Body of pancreas (tissue), 4 donors: Measurements from ENCODE around the gene FHL1. TPM values are rescaled to one million over a fixed set of nuclear protein-coding genes. Genes with fewer than 3 reads are reported as not detected.

ENCODE experiments used
- ATAC-seq: fragments of 150-250 bp; one replicate; pipeline ENCODE4 v1.9.1; 2016
- DNase-seq, 4 donors: peaks; one replicate each; pipeline ENCODE4 v3.0.0-alpha.2; 2019
- H3K27ac ChIP-seq, 4 donors: fragments of 200-600 bp; sonication (generic); 1 replicate in 3 of 4; 2 replicates in 1 of 4; pipeline versions ENCODE4 v1.5.1 to v1.6.1; 2016 to 2019; ENCODE audit warnings: mild to moderate bottlenecking in 1 of 4, mixed read lengths in 1 of 4, moderate library complexity in 1 of 4
- H3K27me3 ChIP-seq, 2 donors: fragments of 200-600 bp; sonication (generic); one replicate each; pipeline ENCODE4 v1.6.0; 2016; ENCODE audit warnings: mild to moderate bottlenecking in 1 of 2
- H3K36me3 ChIP-seq, 2 donors: fragments of 200-600 bp; sonication (generic); replicated peaks in 1 of 2; 2 replicates each; pipeline ENCODE4 v1.5.1; 2016; ENCODE audit warnings: low read depth in 2 of 2; ENCODE audit not compliant: insufficient read depth in 1 of 2
- H3K4me1 ChIP-seq: fragments of 200-600 bp; sonication (generic); one replicate; pipeline ENCODE4 v1.6.0; 2016
- H3K4me3 ChIP-seq, 2 donors: fragments of 200-600 bp; sonication (generic); 1 replicate in 1 of 2; 2 replicates in 1 of 2; pipeline ENCODE4 v1.5.1; 2016 to 2019
- H3K9me3 ChIP-seq, 3 donors: fragments of 200-600 bp; sonication (generic); 1 replicate in 2 of 3; 2 replicates in 1 of 3; pipeline ENCODE4 v1.5.1; 2016
- CTCF ChIP-seq, 7 experiments: fragments of 450-650 bp in 4 of 7; fragments of 200-600 bp in 3 of 7; sonication (generic) in 3 of 7; IDR thresholded peaks; one replicate each; pipeline ENCODE4 v1.5.1; 2016 to 2019; ENCODE audit warnings: antibody characterized with exemption in 7 of 7
- POLR2A ChIP-seq, 3 donors: fragments of 450-650 bp; IDR thresholded peaks; one replicate each; pipeline ENCODE4 v1.6.1; 2016; ENCODE audit warnings: antibody characterized with exemption in 3 of 3, mild to moderate bottlenecking in 2 of 3
- WGBS, 2 donors: methylation state at CpG; one replicate each; pipeline ENCODE4 v1.1.5; 2017; 5-methylcytosine and 5-hydroxymethylcytosine counted together
- intact Hi-C: fragments of 100-400 bp; cut with DNase I; formaldehyde crosslinking; loops from one replicate; pipeline ENCODE4 v1.15.1; 2023
- total RNA-seq, 2 donors: library from RNA; depleted of rRNA; stranded (reverse); fragments of >200 nt; gene quantifications; one replicate each; pipeline ENCODE4 v1.1.0, GENCODE V29; 2016

Gene FHL1
- total RNA-seq, 2 donors from 2014 or later: 40.2 to 125 TPM

- H3K4me3 ChIP-seq: no peak overlapping the region
- no peak for TF ChIP-seq CTCF (IDR thresholded peaks at IDR 0.05)
- no peak for TF ChIP-seq POLR2A (IDR thresholded peaks at IDR 0.05)
These were observed 54.3 kb downstream of the FHL1 start for GRCh38 chrX:136201601-136202000.

GRCh38 chrX:136202889-136203288, 55.6 kb downstream of the FHL1 start:
- no peaks in the 10 kb centered on the region for H3K4me1 ChIP-seq
- intact Hi-C loops: no loop called here
- H3K27ac ChIP-seq: peak overlapping the region in 1 of 4 donors; percentile 1
- no peak for DNase-seq
- no peaks in the 10 kb centered on the region for H3K9me3 ChIP-seq
- ATAC-seq: peak; percentile 56
- H3K4me3 ChIP-seq: no peak overlapping the region
- no peaks in the 10 kb centered on the region for H3K36me3 ChIP-seq
- TF ChIP-seq CTCF (IDR thresholded peaks at IDR 0.05): no peak
- no peak for TF ChIP-seq POLR2A (IDR thresholded peaks at IDR 0.05)
- H3K27me3 ChIP-seq: no peaks in the 10 kb centered on the region
- 22 to 24% methylated on average over 5 of the region's 5 CpGs for WGBS, 2 donors

More at GRCh38 chrX:136201601-136202000, 54.3 kb downstream of the FHL1 start:
- no peak for ATAC-seq
- Histone ChIP-seq H3K27ac (no peak overlapping the region), H3K36me3 (no peaks in the 10 kb centered on the region), H3K4me1 (no peaks in the 10 kb centered on the region), H3K9me3 (no peaks in the 10 kb centered on the region), H3K27me3 (no peaks in the 10 kb centered on the region)
- intact Hi-C loops: no loop called here
- WGBS, 2 donors: 75 to 77% methylated on average over 3 to 5 of the region's 5 CpGs
- no peak for DNase-seq

- DNase-seq (no peak), ATAC-seq (no peak)
- Histone ChIP-seq H3K4me1 (no peaks in the 10 kb centered on the region), H3K27ac (no peak overlapping the region), H3K36me3 (no peaks in the 10 kb centered on the region), H3K9me3 (no peaks in the 10 kb centered on the region), H3K27me3 (no peaks in the 10 kb centered on the region), H3K4me3 (no peak overlapping the region)
- TF ChIP-seq POLR2A (IDR thresholded peaks at IDR 0.05) (no peak), CTCF (IDR thresholded peaks at IDR 0.05) (no peak)
- intact Hi-C loops: no loop called here
These were observed 56.1 kb downstream of the FHL1 start for GRCh38 chrX:136203438-136203837.

- no peak for TF ChIP-seq CTCF (IDR thresholded peaks at IDR 0.05)
- no peak for TF ChIP-seq POLR2A (IDR thresholded peaks at IDR 0.05)
- WGBS, 2 donors: 9 to 17% methylated on average over 3 of the region's 3 CpGs
- H3K27ac ChIP-seq: no peak overlapping the region
- no peaks in the 10 kb centered on the region for H3K27me3 ChIP-seq
- no peak overlapping the region for H3K4me3 ChIP-seq
- DNase-seq: no peak
- no peaks in the 10 kb centered on the region for H3K4me1 ChIP-seq
- no peaks in the 10 kb centered on the region for H3K9me3 ChIP-seq
- no peak for ATAC-seq
- H3K36me3 ChIP-seq: no peaks in the 10 kb centered on the region
- intact Hi-C loops: no loop called here
These were observed 56.6 kb downstream of the FHL1 start for GRCh38 chrX:136203951-136204350.

GRCh38 chrX:136204571-136204970, 57.2 kb downstream of the FHL1 start:
- no peaks in the 10 kb centered on the region for H3K4me1 ChIP-seq
- no peak overlapping the region for H3K27ac ChIP-seq
- no peaks in the 10 kb centered on the region for H3K27me3 ChIP-seq
- ATAC-seq (peak; percentile 30), DNase-seq (no peak)
- no peaks in the 10 kb centered on the region for H3K36me3 ChIP-seq
- 48 to 100% methylated on average over 1 to 2 of the region's 2 CpGs for WGBS, 2 donors
- intact Hi-C loops: no loop called here
- H3K9me3 ChIP-seq: no peaks in the 10 kb centered on the region
- no peak overlapping the region for H3K4me3 ChIP-seq
- TF ChIP-seq CTCF (IDR thresholded peaks at IDR 0.05) (no peak), POLR2A (IDR thresholded peaks at IDR 0.05) (no peak)
